Duodenal mucosa (tissue), 2 donors: ENCODE data around the gene RTL10.

Experiments
- H3K27ac ChIP-seq: one replicate; pipeline ENCODE4 v1.7.0; 2013; ENCODE audit warnings: low read depth, low read length
- H3K27me3 ChIP-seq, 2 donors: one replicate each; pipeline ENCODE4 v1.7.0; 2013; ENCODE audit warnings: low read length in 2 of 2, control low read depth in 1 of 2; ENCODE audit not compliant: insufficient read depth in 2 of 2, control insufficient read depth in 1 of 2
- H3K36me3 ChIP-seq, 2 donors: one replicate each; pipeline ENCODE4 v1.7.0; 2013; ENCODE audit warnings: low read length in 2 of 2, control low read depth in 1 of 2; ENCODE audit not compliant: insufficient read depth in 2 of 2, control insufficient read depth in 1 of 2
- H3K4me1 ChIP-seq, 2 donors: one replicate each; pipeline ENCODE4 v1.7.0; 2013; ENCODE audit warnings: low read length in 2 of 2, control low read depth in 1 of 2; ENCODE audit not compliant: insufficient read depth in 2 of 2, control insufficient read depth in 1 of 2
- H3K4me3 ChIP-seq, 2 donors: one replicate each; pipeline ENCODE4 v1.7.0; 2013; ENCODE audit warnings: low read length in 2 of 2, low read depth in 1 of 2
- H3K9ac ChIP-seq, 2 donors: one replicate each; pipeline ENCODE4 v1.7.0; 2013; ENCODE audit warnings: low read length in 2 of 2, low read depth in 1 of 2
- H3K9me3 ChIP-seq, 2 donors: one replicate each; pipeline ENCODE4 v1.7.0; 2013; ENCODE audit warnings: low read length in 2 of 2, control low read depth in 1 of 2; ENCODE audit not compliant: control insufficient read depth in 1 of 2

RTL10 gene

DNA sequence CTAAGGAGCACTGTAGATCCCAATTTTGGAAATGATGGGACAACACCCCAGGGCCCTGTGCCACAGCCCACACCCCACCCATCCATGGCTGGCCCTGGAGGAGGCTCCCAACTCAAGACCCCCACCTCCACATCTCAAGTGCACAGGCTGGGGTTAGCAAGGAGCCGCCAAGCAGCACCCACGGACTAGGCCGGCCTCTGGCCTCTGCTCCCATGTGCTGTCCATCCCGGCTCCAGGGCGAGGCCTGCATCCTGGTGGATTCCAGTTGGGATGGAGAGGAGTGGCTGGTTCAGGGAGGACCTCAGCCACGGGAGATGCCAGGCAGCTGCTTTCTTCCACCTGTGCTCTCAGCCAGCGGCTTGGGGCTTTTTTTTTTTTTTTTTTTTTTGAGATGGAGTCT lies 43.5 kb upstream of the RTL10 start:
- no peaks in the 10 kb centered on the region for H3K27me3 ChIP-seq
- H3K36me3 ChIP-seq = peaks cover 0 to 26% of the 10 kb centered on the region in 2 donors
- no peak overlapping the region for H3K27ac ChIP-seq

DNA sequence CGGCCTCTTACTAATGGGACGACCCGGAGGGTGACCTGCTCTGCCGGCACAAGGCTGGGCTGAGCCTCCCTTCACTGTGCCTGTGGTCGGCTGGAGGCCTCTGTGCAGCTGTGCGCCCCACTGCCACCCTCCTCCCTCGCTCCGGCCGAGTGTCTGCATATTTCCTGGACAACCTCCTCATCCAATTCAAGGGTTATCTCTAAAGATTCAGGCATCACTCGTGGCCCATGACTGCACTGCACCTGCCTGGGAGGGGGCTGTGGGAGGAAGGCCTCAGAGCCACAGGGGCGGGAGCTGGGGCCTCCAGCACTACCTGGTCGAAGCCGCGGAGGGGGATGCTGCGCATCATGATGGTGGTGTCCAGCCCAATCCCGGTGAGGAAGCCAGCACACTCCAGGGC lies 43.1 kb upstream of the RTL10 start:
- Histone ChIP-seq H3K4me1 (peaks cover 5 to 9% of the 10 kb centered on the region in 2 donors), H3K27me3 (no peaks in the 10 kb centered on the region), H3K9ac (no peak overlapping the region), H3K36me3 (peaks cover 0 to 26% of the 10 kb centered on the region in 2 donors), H3K27ac (no peak overlapping the region), H3K9me3 (no peaks in the 10 kb centered on the region), H3K4me3 (no peak overlapping the region)

More for the DNA sequence above, 43.5 kb upstream of the RTL10 start:
- no peaks in the 10 kb centered on the region for H3K9me3 ChIP-seq
- no peak overlapping the region for H3K9ac ChIP-seq
- H3K4me1 ChIP-seq = peaks cover 5 to 7% of the 10 kb centered on the region in 2 donors
- no peak overlapping the region for H3K4me3 ChIP-seq

DNA sequence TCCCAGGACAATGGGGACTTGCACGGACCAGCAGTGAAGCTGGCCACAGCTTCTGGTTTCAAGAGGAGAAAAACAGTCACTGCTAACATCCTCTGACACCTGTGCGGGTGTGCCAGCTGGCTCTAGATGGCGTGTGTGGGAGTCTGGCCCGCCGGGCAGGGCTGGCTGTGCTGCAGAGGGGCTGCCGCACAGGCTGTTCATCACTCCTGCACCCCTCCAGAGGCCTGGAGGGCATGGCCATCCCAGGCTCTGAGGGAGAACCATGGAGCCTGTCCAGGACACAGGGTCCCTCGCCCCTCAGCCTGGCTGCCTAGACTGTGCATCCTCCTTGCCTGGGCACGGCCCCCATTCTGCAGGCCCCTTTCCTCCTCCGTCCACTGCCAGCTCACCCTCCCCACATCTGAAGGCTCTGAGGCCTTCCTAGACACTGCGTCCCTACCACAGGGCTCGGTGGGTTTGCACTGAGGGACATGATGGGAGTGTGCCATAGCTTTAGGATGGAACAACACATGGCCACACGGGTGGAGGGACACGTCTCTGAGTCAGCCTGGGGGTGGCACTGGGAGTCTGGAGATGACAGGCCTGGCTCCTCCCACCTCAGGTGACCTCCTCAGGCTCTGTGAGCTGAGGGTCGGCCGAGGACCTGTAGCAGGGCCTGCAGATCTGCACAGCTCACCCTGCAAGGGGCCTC lies 42.1 kb upstream of the RTL10 start:
- Histone ChIP-seq H3K27me3 (no peaks in the 10 kb centered on the region), H3K4me3 (no peak overlapping the region), H3K9me3 (no peaks in the 10 kb centered on the region), H3K9ac (no peak overlapping the region), H3K4me1 (peaks cover 12 to 18% of the 10 kb centered on the region in 2 donors), H3K36me3 (peaks cover 0 to 26% of the 10 kb centered on the region in 2 donors), H3K27ac (no peak overlapping the region)

DNA sequence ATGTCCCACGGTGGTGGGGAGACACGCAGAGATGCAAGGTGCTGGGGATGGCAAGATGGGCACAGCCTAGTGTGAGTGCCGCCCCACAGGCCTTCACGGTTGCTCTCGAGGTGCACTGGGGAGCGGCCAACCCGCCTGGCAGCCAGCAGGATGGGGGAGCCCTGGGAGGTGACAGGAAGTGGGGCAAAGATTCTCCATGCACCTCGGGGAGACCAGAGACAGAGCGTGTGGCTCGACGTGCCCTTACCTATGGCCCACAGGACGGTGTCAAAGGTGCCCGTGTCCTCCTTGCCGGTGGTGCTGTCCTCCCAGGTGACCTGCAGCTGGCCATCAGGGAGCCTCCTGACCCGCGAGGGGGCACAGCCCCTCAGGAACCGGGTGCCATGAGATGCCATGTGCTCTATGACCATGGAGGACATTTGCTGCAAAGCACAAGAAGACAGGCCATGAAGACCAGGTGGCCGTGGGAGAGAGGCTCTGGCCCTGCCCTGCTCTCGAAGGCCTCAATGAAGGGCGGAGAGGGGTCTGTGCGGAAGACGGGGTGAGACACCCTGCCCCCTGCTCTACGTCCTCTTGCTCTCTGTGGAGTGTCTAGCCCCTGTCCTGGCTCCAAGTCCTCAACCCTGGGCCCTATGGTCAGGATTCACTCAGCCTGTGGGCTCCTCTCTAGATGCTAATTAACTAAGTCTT lies 40.6 kb upstream of the RTL10 start:
- Histone ChIP-seq H3K4me3 (no peak overlapping the region), H3K27ac (no peak overlapping the region), H3K27me3 (no peaks in the 10 kb centered on the region), H3K9ac (no peak overlapping the region), H3K36me3 (peaks cover 0 to 26% of the 10 kb centered on the region in 2 donors), H3K4me1 (peaks cover 16 to 19% of the 10 kb centered on the region in 2 donors), H3K9me3 (no peaks in the 10 kb centered on the region)

DNA sequence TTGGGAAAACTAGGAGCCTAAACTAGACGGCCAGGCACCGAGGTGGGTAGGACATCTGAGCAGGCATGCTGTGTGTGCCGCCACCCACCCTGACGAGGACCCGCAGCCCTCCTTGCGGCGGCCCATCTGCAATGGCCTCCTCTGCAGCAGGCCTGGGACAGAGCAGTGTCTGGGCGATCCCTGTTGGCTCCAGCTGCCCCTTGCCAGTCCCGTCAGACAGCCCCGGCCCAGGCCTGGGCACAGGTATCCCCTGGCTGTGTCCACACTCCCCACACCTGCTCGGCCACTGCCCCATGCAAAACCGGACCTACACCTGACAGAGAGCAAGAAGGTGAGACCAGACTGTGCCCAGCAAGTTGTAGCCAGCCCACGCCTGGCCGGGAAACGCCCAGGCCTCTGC lies 38.7 kb upstream of the RTL10 start:
- Histone ChIP-seq H3K4me3 (no peak overlapping the region), H3K9me3 (no peaks in the 10 kb centered on the region), H3K4me1 (peaks cover 16 to 19% of the 10 kb centered on the region in 2 donors), H3K36me3 (peaks cover 0 to 24% of the 10 kb centered on the region in 2 donors), H3K27me3 (no peaks in the 10 kb centered on the region), H3K27ac (no peak overlapping the region), H3K9ac (no peak overlapping the region)

DNA sequence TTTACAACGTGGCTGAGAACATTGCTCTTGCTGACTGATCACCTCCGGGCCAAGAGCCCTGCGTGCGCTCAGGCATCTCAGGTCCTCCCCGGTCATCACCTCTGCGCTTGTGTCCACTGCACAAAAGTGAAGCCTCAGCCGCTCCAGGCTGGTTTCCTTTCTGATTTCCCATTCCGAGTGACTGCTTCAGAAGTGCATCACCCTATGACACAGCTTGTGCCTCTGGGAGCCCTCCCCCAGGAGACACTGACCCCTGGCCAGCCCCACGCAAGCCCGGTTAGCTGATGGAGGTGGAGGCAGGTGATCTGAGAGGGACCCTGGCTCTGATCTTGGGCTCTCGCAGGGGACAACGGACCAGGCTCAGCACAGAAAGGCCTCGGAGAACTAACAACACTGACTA lies 38.3 kb upstream of the RTL10 start:
- Histone ChIP-seq H3K27me3 (no peaks in the 10 kb centered on the region), H3K9me3 (no peaks in the 10 kb centered on the region), H3K4me3 (no peak overlapping the region), H3K4me1 (peaks cover 16 to 19% of the 10 kb centered on the region in 2 donors), H3K27ac (no peak overlapping the region), H3K36me3 (peaks cover 0 to 21% of the 10 kb centered on the region in 2 donors), H3K9ac (no peak overlapping the region)

DNA sequence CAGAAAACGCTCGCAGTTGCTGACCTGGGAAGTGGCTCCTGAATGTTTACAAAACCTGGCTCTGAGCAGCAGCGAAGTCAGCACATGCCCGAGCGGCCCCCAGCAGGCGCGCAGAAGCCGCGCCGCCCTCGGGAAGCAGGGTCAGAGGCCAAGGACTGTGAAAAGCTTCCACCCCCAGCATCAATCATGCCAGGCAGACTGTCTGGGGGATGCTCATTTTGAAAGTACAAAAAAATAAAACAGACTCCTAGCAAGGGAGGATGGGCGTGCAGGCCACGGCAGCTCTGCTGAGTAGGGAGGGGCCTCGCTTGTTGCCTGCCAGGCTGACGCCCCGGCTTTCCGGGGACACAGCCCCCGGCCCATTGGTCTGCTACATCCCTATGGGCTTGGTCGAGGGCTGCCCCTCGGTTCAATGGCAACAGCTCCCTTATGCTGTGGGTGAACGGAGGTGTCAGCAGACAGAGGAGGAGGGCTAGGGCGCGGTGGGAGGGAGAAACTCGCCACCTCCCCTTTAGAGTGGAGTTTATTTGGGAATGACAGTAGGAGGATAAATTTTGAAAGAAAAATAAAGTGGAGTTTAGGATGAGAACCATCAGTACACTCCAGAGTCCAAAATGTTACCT lies 37.7 kb upstream of the RTL10 start:
- peaks cover 0 to 16% of the 10 kb centered on the region in 2 donors for H3K36me3 ChIP-seq
- no peaks in the 10 kb centered on the region for H3K27me3 ChIP-seq
- H3K4me1 ChIP-seq = peaks cover 16 to 19% of the 10 kb centered on the region in 2 donors
- H3K9me3 ChIP-seq = no peaks in the 10 kb centered on the region
- H3K4me3 ChIP-seq = no peak overlapping the region
- peak overlapping the region in 1 of 2 donors; percentile 12 for H3K9ac ChIP-seq
- H3K27ac ChIP-seq = no peak overlapping the region

DNA sequence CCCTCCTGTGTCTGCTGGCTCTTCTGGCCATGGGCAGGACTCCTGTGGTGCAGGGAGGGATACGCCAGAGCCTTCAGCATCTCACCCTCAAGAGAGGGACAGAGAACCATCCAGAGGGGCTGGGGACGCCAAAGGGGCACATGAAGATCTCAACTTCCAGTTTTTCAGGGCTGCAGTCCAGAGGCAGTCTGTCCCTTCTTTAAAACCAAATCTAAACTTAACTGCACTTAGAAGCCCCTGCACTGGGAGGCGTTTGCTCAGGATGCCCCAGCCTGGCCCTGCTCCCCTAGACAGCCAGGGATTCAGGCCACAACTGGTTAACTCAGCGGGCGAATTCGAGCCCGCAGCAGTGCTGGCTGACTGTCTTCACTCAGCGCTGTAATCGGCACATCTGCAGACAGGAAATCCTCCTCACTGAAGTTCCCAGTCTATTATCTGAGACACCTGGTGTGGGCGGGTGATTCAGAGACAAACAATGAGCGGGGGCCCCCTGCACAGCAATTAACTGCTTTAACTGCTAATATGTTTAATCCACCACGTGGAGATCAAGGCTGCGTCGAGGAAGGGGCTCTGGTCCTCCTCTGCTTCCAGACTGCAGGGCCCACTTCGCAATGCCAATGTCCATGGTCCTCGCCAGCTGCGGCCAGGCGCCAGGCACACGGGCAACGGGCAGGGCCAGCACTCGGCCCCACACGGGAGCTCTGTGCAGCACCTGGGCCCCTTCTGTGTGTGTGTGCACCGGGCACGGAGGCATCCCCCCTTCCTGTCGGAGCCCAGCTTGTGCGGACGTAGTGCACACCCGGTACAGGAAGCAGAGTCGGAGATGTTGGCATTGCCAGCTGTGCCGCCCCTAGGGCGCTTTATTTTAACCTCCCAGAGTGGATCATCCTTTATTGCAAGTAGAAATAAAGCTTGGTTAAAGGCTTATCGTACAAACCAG lies 36.9 kb upstream of the RTL10 start:
- Histone ChIP-seq H3K9ac (peak overlapping the region; percentile 12 to 24), H3K27ac (peak overlapping the region; percentile 21), H3K4me3 (peak overlapping the region; percentile 42 to 54), H3K4me1 (peaks cover 16 to 19% of the 10 kb centered on the region in 2 donors), H3K27me3 (no peaks in the 10 kb centered on the region), H3K36me3 (peaks cover 0 to 15% of the 10 kb centered on the region in 2 donors), H3K9me3 (no peaks in the 10 kb centered on the region)

DNA sequence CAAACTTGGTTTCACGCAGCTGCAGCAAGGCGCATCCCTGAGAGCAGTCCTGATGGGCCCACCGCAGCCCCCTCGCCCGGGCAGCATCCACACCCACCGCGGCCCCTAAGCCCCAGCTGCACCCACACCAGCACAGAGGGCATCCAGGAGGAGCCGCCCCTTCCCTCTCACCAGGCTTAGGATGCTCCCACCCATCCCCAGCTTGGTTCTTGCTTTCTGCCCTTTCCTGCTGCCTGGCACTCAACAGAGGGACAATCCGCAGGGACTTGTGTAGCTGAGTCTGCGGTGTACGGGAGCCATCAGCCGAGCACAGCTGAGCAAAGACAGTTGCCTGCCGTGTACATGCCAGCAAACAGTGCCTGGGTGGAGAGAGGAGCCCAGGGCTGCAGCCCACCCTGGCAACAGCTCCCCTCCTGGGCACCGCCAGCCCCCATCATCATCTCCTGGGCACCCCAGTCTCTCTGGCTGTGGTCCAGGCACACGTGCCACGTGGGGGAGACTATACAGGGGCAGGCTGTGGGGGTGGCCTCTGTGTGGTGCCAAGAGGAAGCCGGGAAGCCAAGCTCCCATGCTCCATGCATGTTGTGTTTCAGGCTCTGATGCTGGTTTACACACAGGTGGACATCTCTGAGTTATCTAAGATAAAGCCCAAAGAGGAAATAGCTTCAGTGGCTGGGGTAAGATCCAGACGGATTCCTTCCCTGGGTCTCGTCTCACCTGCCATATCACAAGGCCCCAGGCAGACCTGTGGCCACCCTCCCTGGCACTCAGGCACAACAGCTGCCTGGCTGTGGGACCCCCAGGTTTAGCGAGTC lies 36.0 kb upstream of the RTL10 start:
- Histone ChIP-seq H3K4me1 (peaks cover 16 to 19% of the 10 kb centered on the region in 2 donors), H3K27ac (no peak overlapping the region), H3K4me3 (peak overlapping the region in 1 of 2 donors; percentile 29), H3K36me3 (peaks cover 0 to 15% of the 10 kb centered on the region in 2 donors), H3K27me3 (no peaks in the 10 kb centered on the region), H3K9ac (peak overlapping the region in 1 of 2 donors; percentile 24), H3K9me3 (no peaks in the 10 kb centered on the region)
